HG02763 (cell line): ENCODE measurements around the gene ZNF26.

Experiments used
- ATAC-seq: cut with Tn5 transposase; IDR thresholded peaks from one replicate; pipeline ENCODE4 v1.9.1; 2021; ENCODE audit warnings: mild to moderate bottlenecking, moderate library complexity; ENCODE audit not compliant: unreplicated experiment

The ZNF26 gene

DNA sequence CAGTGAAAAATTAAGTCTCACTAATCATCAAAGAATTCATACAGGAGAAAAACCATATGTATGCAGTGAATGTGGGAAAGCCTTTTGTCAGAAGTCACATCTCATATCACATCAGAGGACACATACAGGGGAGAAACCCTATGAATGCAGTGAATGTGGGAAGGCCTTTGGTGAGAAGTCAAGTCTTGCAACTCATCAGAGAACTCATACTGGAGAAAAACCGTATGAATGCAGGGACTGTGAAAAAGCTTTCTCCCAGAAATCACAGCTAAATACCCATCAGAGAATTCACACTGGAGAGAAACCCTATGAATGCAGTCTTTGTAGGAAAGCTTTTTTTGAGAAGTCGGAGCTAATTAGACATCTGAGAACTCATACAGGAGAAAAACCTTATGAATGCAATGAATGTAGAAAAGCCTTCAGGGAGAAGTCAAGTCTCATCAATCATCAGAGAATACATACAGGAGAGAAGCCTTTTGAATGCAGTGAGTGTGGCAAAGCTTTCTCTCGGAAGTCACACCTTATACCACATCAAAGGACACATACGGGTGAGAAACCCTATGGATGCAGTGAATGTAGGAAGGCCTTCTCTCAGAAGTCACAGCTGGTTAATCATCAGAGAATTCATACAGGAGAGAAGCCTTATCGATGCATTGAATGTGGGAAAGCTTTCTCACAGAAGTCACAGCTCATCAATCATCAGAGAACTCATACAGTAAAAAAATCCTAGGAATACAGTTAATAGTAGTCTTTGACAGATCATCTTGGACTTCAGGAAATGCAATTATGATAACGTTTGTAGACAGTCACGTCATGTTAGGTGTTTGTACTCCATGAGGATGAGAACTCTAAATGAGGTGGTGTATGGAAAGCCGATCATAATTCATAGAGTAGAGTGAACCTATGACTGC is 72.3 kb downstream of the ZNF26 start:
- no peak for ATAC-seq

GRCh38 chr12:133061954-133062353 is 75.8 kb downstream of the ZNF26 start:
- no peak for ATAC-seq

GRCh38 chr12:133063556-133063955 is 77.4 kb downstream of the ZNF26 start:
- no peak for ATAC-seq

DNA sequence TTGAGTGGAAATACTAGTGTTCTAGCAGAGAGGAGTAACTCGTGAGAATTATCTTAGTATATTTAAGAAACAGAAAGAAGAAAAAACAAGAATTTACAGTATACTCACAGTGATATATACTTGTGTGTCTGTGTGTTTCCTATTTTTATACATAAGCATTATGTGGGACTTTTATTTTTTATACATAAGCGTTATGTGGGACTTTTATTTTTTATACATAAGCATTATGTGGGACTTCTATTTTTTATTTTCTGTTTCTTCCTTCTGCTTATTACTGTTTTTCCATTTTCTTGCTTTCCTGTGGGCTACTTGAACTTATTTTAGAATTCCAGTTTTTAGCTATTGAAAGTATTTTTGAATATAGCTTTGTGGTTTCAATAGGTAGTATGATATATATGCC is 87.7 kb downstream of the ZNF26 start:
- no peak for ATAC-seq
